SK-N-SH (cell line): Measurements from ENCODE around the gene TBCD. TPM values are rescaled to one million over a fixed set of nuclear protein-coding genes. Genes with fewer than 3 reads are reported as not detected.

Source experiments
- CTCF ChIA-PET: fragments of 300-600, 350-600 bp; formaldehyde crosslinking; extraction: SDS; loops from one replicate; lab custom pipeline; 2021; lab: Yijun Ruan, JAX
- POLR2A ChIA-PET: fragments of 350-600 bp; sonication (Branson Sonifier 250); formaldehyde crosslinking; extraction: SDS; loops from one replicate; lab custom pipeline; 2020; ENCODE audit warnings: antibody characterized with exemption, inconsistent platforms; lab: Yijun Ruan, JAX
- DNase-seq: peaks from one replicate; pipeline ENCODE4 v3.0.0; 2012
- H2AFZ ChIP-seq: fragments of 200-600 bp; sonication (generic); 2 replicates; pipeline ENCODE4 v1.8.1; 2016; ENCODE audit warnings: antibody characterized with exemption, mild to moderate bottlenecking, low read depth
- H3F3A ChIP-seq: fragments of 200-600 bp; sonication (generic); replicated peaks from 2 replicates; pipeline ENCODE3; 2016; ENCODE audit warnings: antibody characterized with exemption, mild to moderate bottlenecking; ENCODE audit not compliant: insufficient read depth
- H3K27ac ChIP-seq, 2 experiments: fragments of 200-500 bp in 1 of 2; fragments of 200-600 bp in 1 of 2; sonication (Bioruptor generic) in 1 of 2; sonication (generic), shearing (Covaris generic) in 1 of 2; 2 replicates each; pipeline versions ENCODE4 v1.5.1 to v1.6.1; 2014 to 2016; ENCODE audit warnings: low read depth in 2 of 2, inconsistent platforms in 1 of 2, low read length in 1 of 2, mild to moderate bottlenecking in 1 of 2, mixed read lengths in 1 of 2
- H3K27me3 ChIP-seq: fragments of 200-600 bp; sonication (generic), shearing (Covaris generic); 2 replicates; pipeline ENCODE4 v1.6.1; 2016; ENCODE audit warnings: mixed run types; ENCODE audit not compliant: insufficient read depth
- H3K36me3 ChIP-seq, 2 experiments: fragments of 200-500 bp in 1 of 2; fragments of 200-600 bp in 1 of 2; sonication (Bioruptor generic) in 1 of 2; sonication (generic) in 1 of 2; replicated peaks in 1 of 2; 2 replicates each; pipeline versions ENCODE3 to v1.5.1; 2014 to 2016; ENCODE audit warnings: low read length in 1 of 2, mild to moderate bottlenecking in 1 of 2; ENCODE audit not compliant: insufficient read depth in 2 of 2, control insufficient read depth in 1 of 2
- H3K4me1 ChIP-seq, 2 experiments: fragments of 200-500 bp in 1 of 2; fragments of 200-600 bp in 1 of 2; sonication (Bioruptor generic) in 1 of 2; sonication (generic), shearing (Covaris generic) in 1 of 2; 2 replicates each; pipeline versions ENCODE4 v1.5.1 to v1.6.1; 2014 to 2016; ENCODE audit warnings: low read depth in 1 of 2, low read length in 1 of 2, mixed run types in 1 of 2; ENCODE audit not compliant: insufficient read depth in 2 of 2, control insufficient read depth in 1 of 2
- H3K4me2 ChIP-seq: fragments of 200-600 bp; sonication (generic), shearing (Covaris generic); 2 replicates; pipeline ENCODE4 v1.6.1; 2017; ENCODE audit warnings: mixed run types
- H3K4me3 ChIP-seq, 2 experiments: fragments of 200-500 bp in 1 of 2; fragments of 200-600 bp in 1 of 2; sonication (Bioruptor generic) in 1 of 2; sonication (generic), shearing (Covaris generic) in 1 of 2; 2 replicates each; pipeline versions ENCODE4 v1.5.1 to v1.8.1; 2014 to 2016; ENCODE audit warnings: low read depth in 2 of 2, inconsistent platforms in 1 of 2, low read length in 1 of 2, mild to moderate bottlenecking in 1 of 2, mixed read lengths in 1 of 2, moderate library complexity in 1 of 2
- H3K79me2 ChIP-seq: fragments of 200-600 bp; sonication (generic); 2 replicates; pipeline ENCODE4 v1.8.1; 2017; ENCODE audit warnings: mild to moderate bottlenecking; ENCODE audit not compliant: insufficient read depth
- H3K9ac ChIP-seq: fragments of 200-600 bp; sonication (generic); 2 replicates; pipeline ENCODE4 v1.6.1; 2017; ENCODE audit warnings: mixed run types
- H3K9me2 ChIP-seq: fragments of 200-600 bp; sonication (generic); 2 replicates; pipeline ENCODE4 v1.6.1; 2017; ENCODE audit warnings: mixed run types
- H3K9me3 ChIP-seq: fragments of 200-600 bp; sonication (generic); 2 replicates; pipeline ENCODE4 v1.6.1; 2017; ENCODE audit warnings: mixed run types, mild to moderate bottlenecking, moderate library complexity
- H4K20me1 ChIP-seq: fragments of 200-600 bp; sonication (generic); 2 replicates; pipeline ENCODE4 v1.6.1; 2017; ENCODE audit warnings: mild to moderate bottlenecking, mixed run types; ENCODE audit not compliant: insufficient read depth
- CHD2 ChIP-seq: fragments of 150-350 bp; IDR thresholded peaks from 2 replicates; pipeline ENCODE4 v1.6.1; 2018; ENCODE audit warnings: low read length; ENCODE audit not compliant: partially characterized antibody
- FOSL2 ChIP-seq: IDR thresholded peaks from 2 replicates; pipeline ENCODE4 v1.4.0; 2012; ENCODE audit warnings: low read depth, mild to moderate bottlenecking, moderate library complexity, borderline replicate concordance
- IRF3 ChIP-seq: fragments of 150-350 bp; IDR thresholded peaks from 2 replicates; pipeline ENCODE4 v1.6.1; 2016; ENCODE audit warnings: mild to moderate bottlenecking, low read depth, low read length
- MAX ChIP-seq: IDR thresholded peaks from 2 replicates; pipeline ENCODE4 v1.4.0; 2012; ENCODE audit warnings: low read depth
- SMC3 ChIP-seq: IDR thresholded peaks from 2 replicates; pipeline ENCODE4 v1.6.1; 2012; ENCODE audit warnings: low read depth, low read length, improper control_type of control experiment
- TCF12 ChIP-seq: IDR thresholded peaks from 2 replicates; pipeline ENCODE4 v1.4.0; 2012
- TEAD4 ChIP-seq: IDR thresholded peaks from 2 replicates; pipeline ENCODE4 v1.4.0; 2012; ENCODE audit warnings: mild to moderate bottlenecking, borderline replicate concordance; ENCODE audit not compliant: insufficient read depth
- USF1 ChIP-seq: IDR thresholded peaks from 2 replicates; pipeline ENCODE4 v1.4.0; 2012; ENCODE audit warnings: low read depth, borderline replicate concordance
- WGBS: methylation state at CpG from one replicate; pipeline ENCODE4 v1.1.6; 2017; ENCODE audit warnings: low lambda C conversion rate; 5-methylcytosine and 5-hydroxymethylcytosine counted together
- polyA plus RNA-seq, 3 experiments: library from polyadenylated mRNA; depleted of rRNA; stranded (reverse); fragments of >200 nt; gene quantifications; 2 replicates each; pipeline ENCODE4 v1.2.3, GENCODE V29; 2012

TBCD gene
- polyA plus RNA-seq, 1 of the 3 experiments (the other 2 are of a cell fraction), result 107 TPM

GRCh38 chr17:82869536-82869935 lies 117.7 kb downstream of the TBCD start:
- POLR2A ChIA-PET, result no interaction called here
- H3K9me3 ChIP-seq, result no peaks in the 10 kb centered on the region
- H4K20me1 ChIP-seq, result peaks cover 8% of the 10 kb centered on the region
- H3K36me3 ChIP-seq, result peaks cover 0 to 23% of the 10 kb centered on the region in 2 experiments
- CTCF ChIA-PET, result interaction anchor here (0.8 to 1.1 kb wide), 2 partner anchors 45 to 48 kb away, joined by 3 read pairs; no protein-coding TSS in a partner anchor
- H3K4me1 ChIP-seq, result peaks cover 17 to 35% of the 10 kb centered on the region in 2 experiments
- H3F3A ChIP-seq, result peaks cover under 1% of the 10 kb centered on the region
- H3K4me2 ChIP-seq, result no peak overlapping the region
- no peaks in the 10 kb centered on the region for H3K9me2 ChIP-seq
- peaks cover 28% of the 10 kb centered on the region; the same call in 1 of the 2 replicates for H3K79me2 ChIP-seq
- DNase-seq, result no peak
- TF ChIP-seq CHD2 (no peak), TCF12 (no peak), FOSL2 (no peak)
- whole genome bisulfite sequencing, result 93% methylated on average over 11 of the region's 11 CpGs
- no peak overlapping the region for H2AFZ ChIP-seq
- H3K27me3 ChIP-seq, result no peaks in the 10 kb centered on the region
- no peak overlapping the region for H3K4me3 ChIP-seq
- H3K27ac ChIP-seq, result no peak overlapping the region
- no peak overlapping the region for H3K9ac ChIP-seq

- H2AFZ ChIP-seq, result no peak overlapping the region
- WGBS, result 94% methylated on average over 35 of the region's 35 CpGs
These were observed 118.2 kb downstream of the TBCD start for GRCh38 chr17:82870091-82870491.

More at GRCh38 chr17:82870091-82870491, 118.2 kb downstream of the TBCD start:
- POLR2A ChIA-PET, result no interaction called here
- no peak overlapping the region for H3K4me2 ChIP-seq
- TF ChIP-seq IRF3 (no peak), SMC3 (no peak), USF1 (no peak), TEAD4 (no peak), MAX (no peak)
- H3K9me2 ChIP-seq, result no peaks in the 10 kb centered on the region
- H3K4me1 ChIP-seq, result peaks cover 13 to 30% of the 10 kb centered on the region in 2 experiments
- H3K36me3 ChIP-seq, result peaks cover 0 to 23% of the 10 kb centered on the region in 2 experiments
- H3K4me3 ChIP-seq, result no peak overlapping the region
- DNase-seq, result no peak
- no peaks in the 10 kb centered on the region for H3K27me3 ChIP-seq
- H3K9me3 ChIP-seq, result no peaks in the 10 kb centered on the region
- no peak overlapping the region for H3K27ac ChIP-seq
- peaks cover 24% of the 10 kb centered on the region; the same call in 1 of the 2 replicates for H3K79me2 ChIP-seq
- no peaks in the 10 kb centered on the region for H3F3A ChIP-seq
- no peak overlapping the region for H3K9ac ChIP-seq
- CTCF ChIA-PET, result interaction anchor here (1.0 to 1.1 kb wide), 2 partner anchors 45 to 88 kb away, joined by 3 read pairs; no protein-coding TSS in a partner anchor
- H4K20me1 ChIP-seq, result 0 out of 2 replicates have a peak, but pooled peaks cover 6% of the 10 kb centered on the region
